Measurements from ENCODE around the gene SNTG2.
A peak's percentile ranks its signal among the peaks of the same experiment; 100 is the strongest.

Gene SNTG2

DNA sequence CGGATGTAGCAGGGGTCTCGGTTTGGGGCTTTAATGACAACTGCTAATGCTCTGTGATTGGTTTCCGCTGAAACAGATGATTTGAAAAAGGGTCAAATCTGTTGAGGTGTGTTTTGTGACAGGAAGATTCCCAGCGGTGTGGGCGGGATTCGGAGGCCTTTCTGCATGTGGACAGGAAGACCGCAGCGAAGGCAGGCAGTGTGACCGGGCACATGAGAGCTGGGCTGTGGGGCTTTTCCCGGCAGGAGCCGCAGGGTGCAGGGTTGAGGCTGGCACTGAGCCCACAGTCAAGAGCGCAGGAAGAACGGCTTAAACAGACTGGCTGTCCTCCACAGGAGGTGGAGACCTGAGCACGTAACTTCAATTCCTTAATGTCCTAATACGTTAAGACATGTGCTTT is 282.6 kb downstream of the SNTG2 start:
- TF ChIP-seq, protein P1, sequence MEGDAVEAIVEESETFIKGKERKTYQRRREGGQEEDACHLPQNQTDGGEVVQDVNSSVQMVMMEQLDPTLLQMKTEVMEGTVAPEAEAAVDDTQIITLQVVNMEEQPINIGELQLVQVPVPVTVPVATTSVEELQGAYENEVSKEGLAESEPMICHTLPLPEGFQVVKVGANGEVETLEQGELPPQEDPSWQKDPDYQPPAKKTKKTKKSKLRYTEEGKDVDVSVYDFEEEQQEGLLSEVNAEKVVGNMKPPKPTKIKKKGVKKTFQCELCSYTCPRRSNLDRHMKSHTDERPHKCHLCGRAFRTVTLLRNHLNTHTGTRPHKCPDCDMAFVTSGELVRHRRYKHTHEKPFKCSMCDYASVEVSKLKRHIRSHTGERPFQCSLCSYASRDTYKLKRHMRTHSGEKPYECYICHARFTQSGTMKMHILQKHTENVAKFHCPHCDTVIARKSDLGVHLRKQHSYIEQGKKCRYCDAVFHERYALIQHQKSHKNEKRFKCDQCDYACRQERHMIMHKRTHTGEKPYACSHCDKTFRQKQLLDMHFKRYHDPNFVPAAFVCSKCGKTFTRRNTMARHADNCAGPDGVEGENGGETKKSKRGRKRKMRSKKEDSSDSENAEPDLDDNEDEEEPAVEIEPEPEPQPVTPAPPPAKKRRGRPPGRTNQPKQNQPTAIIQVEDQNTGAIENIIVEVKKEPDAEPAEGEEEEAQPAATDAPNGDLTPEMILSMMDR (IDR thresholded peaks at IDR 0.05; ENCODE audit: control insufficient read depth, insufficient read depth, low read depth, low read length, missing control alignments), result no peak
- no peak for DNase-seq (ENCODE audit: low read depth)
- H3K4me3 ChIP-seq (ENCODE audit: control insufficient read depth, low read depth, low read length), result no peak overlapping the region

DNA sequence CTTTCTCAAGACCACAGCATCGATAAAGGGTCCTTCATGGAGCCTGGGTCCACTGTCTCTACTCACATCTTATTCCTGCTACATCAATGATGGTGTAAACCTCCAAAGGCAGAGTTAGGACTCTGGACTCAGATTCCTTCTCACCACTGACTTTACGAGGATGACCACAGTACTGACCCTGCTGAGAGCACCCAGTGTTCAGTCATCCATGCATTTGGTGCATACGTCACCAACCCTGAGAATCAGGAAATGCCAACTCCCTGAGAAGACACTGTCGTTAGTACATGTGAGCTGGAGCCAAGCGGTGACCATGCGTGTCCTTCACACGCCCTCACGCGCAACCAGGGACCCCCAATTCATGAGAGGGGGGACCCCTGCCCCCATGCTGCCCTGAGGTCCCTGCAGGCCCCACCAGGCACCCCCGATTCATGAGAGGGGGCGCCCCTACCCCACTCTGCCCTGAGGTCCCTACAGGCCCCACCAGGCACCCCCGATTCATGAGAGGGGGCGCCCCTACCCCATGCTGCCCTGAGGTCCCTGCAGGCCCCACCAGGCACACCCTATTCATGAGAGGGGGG is 284.2 kb downstream of the SNTG2 start:
- peak; percentile 41 for DNase-seq (ENCODE audit: low read depth)
- TF ChIP-seq, protein P1 (IDR thresholded peaks at IDR 0.05; ENCODE audit: control insufficient read depth, insufficient read depth, low read depth, low read length, missing control alignments), result no peak
- no peak overlapping the region for H3K4me3 ChIP-seq (ENCODE audit: control insufficient read depth, low read depth, low read length)

DNA sequence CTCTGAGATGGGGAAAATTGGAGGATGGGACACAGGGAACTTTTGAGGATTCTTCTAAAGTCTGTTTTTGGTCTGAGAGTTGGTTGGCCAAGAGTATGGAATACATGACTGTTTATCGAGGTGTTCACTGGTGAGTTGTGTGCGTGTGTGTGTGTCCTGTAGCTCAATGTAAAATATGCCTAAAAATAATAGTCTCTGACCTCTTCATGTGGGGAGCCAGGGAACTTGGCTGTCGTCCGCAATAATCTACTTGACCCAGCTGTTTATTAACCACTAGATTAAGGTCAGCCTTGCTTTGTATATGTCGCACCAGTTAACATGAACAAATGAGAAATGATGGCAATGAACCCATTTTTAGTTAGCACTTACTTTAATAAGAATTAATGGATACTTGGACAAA is 285.2 kb downstream of the SNTG2 start:
- no peak for DNase-seq (ENCODE audit: low read depth)
- TF ChIP-seq, protein P1 (IDR thresholded peaks at IDR 0.05; ENCODE audit: control insufficient read depth, insufficient read depth, low read depth, low read length, missing control alignments), result no peak
- H3K4me3 ChIP-seq (ENCODE audit: control insufficient read depth, low read depth, low read length), result no peak overlapping the region

DNA sequence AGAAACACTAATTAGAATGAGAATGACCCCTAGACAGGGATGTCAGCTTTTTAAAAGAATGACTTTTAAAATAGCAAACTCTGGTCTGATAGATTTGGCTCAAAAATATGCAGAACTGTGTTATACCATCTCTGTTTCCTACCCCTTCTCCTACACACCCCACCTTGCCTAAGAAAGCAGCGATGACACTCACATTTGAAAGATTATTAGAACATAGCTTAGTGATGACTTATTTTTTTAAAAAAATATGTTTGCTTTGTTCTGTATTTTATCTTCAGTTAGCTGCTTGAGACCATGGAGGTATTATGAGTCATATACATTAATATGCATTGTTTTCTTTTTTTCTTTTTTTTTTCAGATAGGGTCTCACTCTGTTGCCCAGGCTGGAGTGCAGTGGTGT is 286.0 kb downstream of the SNTG2 start:
- H3K4me3 ChIP-seq (ENCODE audit: control insufficient read depth, low read depth, low read length), result no peak overlapping the region
- TF ChIP-seq, protein P1 (IDR thresholded peaks at IDR 0.05; ENCODE audit: control insufficient read depth, insufficient read depth, low read depth, low read length, missing control alignments), result no peak
- no peak for DNase-seq (ENCODE audit: low read depth)

DNA sequence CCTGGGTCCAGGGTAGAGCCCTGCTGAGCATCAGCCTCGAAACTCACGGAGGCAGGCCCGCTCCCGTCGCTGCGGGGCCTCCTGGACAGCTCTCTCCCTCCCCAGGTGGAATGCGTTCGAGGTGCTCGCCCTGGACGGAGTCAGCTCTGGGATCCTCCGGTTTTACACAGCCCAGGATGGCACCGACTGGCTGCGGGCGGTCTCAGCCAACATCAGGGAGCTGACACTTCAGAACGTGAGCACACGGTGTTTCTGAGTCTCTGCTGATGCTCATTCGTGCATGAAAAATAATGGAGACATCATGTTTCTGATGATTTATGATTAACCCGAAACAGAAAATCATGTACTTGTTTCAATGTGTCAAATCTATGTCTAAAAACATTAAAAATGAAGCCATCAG is 287.1 kb downstream of the SNTG2 start:
- H3K4me3 ChIP-seq (ENCODE audit: control insufficient read depth, low read depth, low read length), result no peak overlapping the region
- TF ChIP-seq, protein P1 (IDR thresholded peaks at IDR 0.05; ENCODE audit: control insufficient read depth, insufficient read depth, low read depth, low read length, missing control alignments), result no peak
- no peak for DNase-seq (ENCODE audit: low read depth)

DNA sequence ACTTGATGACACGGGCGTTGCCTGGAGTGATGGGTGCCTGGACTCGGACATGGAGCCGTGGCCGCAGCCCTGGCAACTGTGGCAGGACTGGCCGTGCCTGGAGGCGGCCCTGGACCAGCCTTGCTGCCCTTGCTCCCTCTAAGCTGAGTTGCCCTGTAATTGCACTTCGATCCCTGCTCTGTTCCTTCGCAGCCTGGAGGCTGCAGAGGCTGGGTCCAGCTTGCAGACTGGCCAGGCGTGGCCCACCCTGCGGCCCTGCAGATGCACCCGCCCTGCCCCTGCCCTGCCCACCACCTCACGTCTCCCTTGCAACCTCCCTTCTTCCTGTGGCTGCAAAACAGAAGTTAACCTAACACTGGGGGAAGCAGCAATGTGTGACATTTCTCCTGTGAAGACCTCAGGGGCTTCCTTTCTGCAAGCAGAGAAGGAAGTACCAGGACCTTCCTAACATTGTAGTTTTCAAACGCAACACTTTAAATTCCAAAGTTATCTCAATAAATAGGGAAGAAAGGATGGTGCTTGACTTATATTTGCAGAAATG is 288.0 kb downstream of the SNTG2 start:
- TF ChIP-seq, protein P1 (IDR thresholded peaks at IDR 0.05; ENCODE audit: control insufficient read depth, insufficient read depth, low read depth, low read length, missing control alignments), result no peak
- DNase-seq (ENCODE audit: low read depth), result no peak
- H3K4me3 ChIP-seq (ENCODE audit: control insufficient read depth, low read depth, low read length), result no peak overlapping the region

Measured in AG09309 (cell line).